OCI-LY7 (cell line): ENCODE measurements around the gene ADCY5. TPM values are rescaled to one million over a fixed set of nuclear protein-coding genes. Genes with fewer than 3 reads are reported as not detected.

ENCODE experiments used
- BruUV-seq: library from RNA; stranded (reverse); fragments of 400-500 nt; replicated peaks from 2 replicates; lab custom pipeline; 2021; lab: Mats Ljungman, UMichigan
- CTCF ChIA-PET: fragments of 300-600 bp; sonication (Branson Sonifier 250); formaldehyde crosslinking; loops from one replicate; lab custom pipeline; 2022; ENCODE audit warnings: antibody characterized with exemption; ENCODE audit not compliant: unreplicated experiment; lab: Charles Lee
- POLR2A ChIA-PET: fragments of 300-600 bp; sonication (Branson Sonifier 250); formaldehyde crosslinking; loops from one replicate; lab custom pipeline; 2022; ENCODE audit warnings: antibody characterized with exemption; lab: Charles Lee
- DNase-seq: peaks from one replicate; pipeline ENCODE4 v3.0.0-alpha.2; 2015; ENCODE audit warnings: low spot score
- H2AFZ ChIP-seq: fragments of 200-600 bp; sonication (generic), shearing (Covaris generic); 2 replicates; pipeline ENCODE4 v1.6.1; 2014; ENCODE audit warnings: mild to moderate bottlenecking, antibody characterized with exemption, low read length, moderate library complexity
- H3K27ac ChIP-seq: fragments of 200-600 bp; sonication (generic); 2 replicates; pipeline ENCODE4 v1.5.1; 2014; ENCODE audit warnings: mixed run types, low read depth, mild to moderate bottlenecking, moderate library complexity, low read length, inconsistent platforms; ENCODE audit not compliant: poor library complexity, severe bottlenecking
- H3K36me3 ChIP-seq: fragments of 200-600 bp; sonication (generic); 2 replicates; pipeline ENCODE4 v1.6.1; 2014; ENCODE audit warnings: mild to moderate bottlenecking, antibody characterized with exemption, low read length, moderate library complexity, mixed read lengths; ENCODE audit not compliant: insufficient read depth
- H3K4me1 ChIP-seq: fragments of 200-600 bp; sonication (generic); 2 replicates; pipeline ENCODE4 v1.5.1; 2014; ENCODE audit warnings: mild to moderate bottlenecking, low read length; ENCODE audit not compliant: insufficient read depth, poor library complexity, severe bottlenecking
- H3K4me2 ChIP-seq: fragments of 200-600 bp; sonication (generic); 2 replicates; pipeline ENCODE4 v1.6.1; 2014; ENCODE audit warnings: mild to moderate bottlenecking, low read length
- H3K4me3 ChIP-seq: fragments of 200-600 bp; sonication (generic); 2 replicates; pipeline ENCODE4 v1.5.1; 2014; ENCODE audit warnings: mild to moderate bottlenecking, low read depth, low read length; ENCODE audit not compliant: poor library complexity, severe bottlenecking
- H3K79me2 ChIP-seq: fragments of 200-600 bp; sonication (generic); 2 replicates; pipeline ENCODE4 v1.6.1; 2016; ENCODE audit warnings: low read depth, mild to moderate bottlenecking, low read length, moderate library complexity, mixed read lengths; ENCODE audit not compliant: insufficient read depth
- H3K9me2 ChIP-seq: fragments of 200-600 bp; sonication (generic); 2 replicates; pipeline ENCODE4 v1.6.1; 2016; ENCODE audit warnings: mild to moderate bottlenecking, low read length, mixed read lengths; ENCODE audit not compliant: insufficient read depth
- H3K9me3 ChIP-seq: fragments of 200-600 bp; sonication (generic); 2 replicates; pipeline ENCODE4 v1.6.1; 2014; ENCODE audit warnings: mild to moderate bottlenecking, mixed run types, low read length, mixed read lengths
- H4K20me1 ChIP-seq: fragments of 200-600 bp; sonication (generic); 2 replicates; pipeline ENCODE4 v1.6.1; 2014; ENCODE audit warnings: mild to moderate bottlenecking, antibody characterized with exemption, low read length, moderate library complexity, mixed read lengths; ENCODE audit not compliant: insufficient read depth
- CTCF ChIP-seq: fragments of 200-600 bp; sonication (generic); conservative IDR thresholded peaks from 2 replicates; pipeline ENCODE4 v1.5.1; 2014; ENCODE audit warnings: mild to moderate bottlenecking, antibody characterized with exemption, low read length, moderate library complexity, mixed read lengths
- EZH2phosphoT487 ChIP-seq: fragments of 200-600 bp; sonication (generic); IDR thresholded peaks from 2 replicates; pipeline ENCODE4 v1.6.1; 2018; ENCODE audit warnings: low read depth, borderline replicate concordance, mild to moderate bottlenecking, mixed run types, antibody characterized with exemption, low read length, moderate library complexity, mixed read lengths
- intact Hi-C: fragments of 100-400 bp; cut with micrococcal nuclease; formaldehyde crosslinking; loops from one replicate; pipeline ENCODE4 v1.10.0; 2022; ENCODE audit not compliant: unreplicated experiment
- total RNA-seq, 2 experiments: library from RNA; depleted of rRNA in 1 of 2; stranded (reverse); fragments of >200 nt in 1 of 2; shearing (Covaris generic) in 1 of 2; gene quantifications; 2 replicates each; pipeline ENCODE4 v1.2.3, GENCODE V29; 2014 to 2022

ADCY5 gene
- total RNA-seq, 2 experiments from 2014 or later: 0.03 to 0.63 TPM

GRCh38 chr3:123258359-123258758 is 190.5 kb downstream of the ADCY5 start:
- Histone ChIP-seq H4K20me1 (no peaks in the 10 kb centered on the region), H3K9me3 (no peaks in the 10 kb centered on the region), H3K79me2 (no peaks in the 10 kb centered on the region), H3K4me3 (no peak overlapping the region), H2AFZ (no peak overlapping the region), H3K36me3 (peaks cover 6% of the 10 kb centered on the region; the same call in 1 of the 2 replicates), H3K4me1 (peaks cover 7% of the 10 kb centered on the region), H3K27ac (no peak overlapping the region), H3K4me2 (no peak overlapping the region), H3K9me2 (no peaks in the 10 kb centered on the region)
- intact Hi-C loops: loop anchor here (5.0 kb wide), 2 partner anchors 231 to 316 kb away; partner anchors contain the start of gene SEMA5B
- ChIA-PET POLR2A (no interaction called here), CTCF (no interaction called here)
- TF ChIP-seq CTCF (no peak), EZH2phosphoT487 (no peak)
- BruUV-seq: no TSS peak
- DNase-seq: no peak

DNA sequence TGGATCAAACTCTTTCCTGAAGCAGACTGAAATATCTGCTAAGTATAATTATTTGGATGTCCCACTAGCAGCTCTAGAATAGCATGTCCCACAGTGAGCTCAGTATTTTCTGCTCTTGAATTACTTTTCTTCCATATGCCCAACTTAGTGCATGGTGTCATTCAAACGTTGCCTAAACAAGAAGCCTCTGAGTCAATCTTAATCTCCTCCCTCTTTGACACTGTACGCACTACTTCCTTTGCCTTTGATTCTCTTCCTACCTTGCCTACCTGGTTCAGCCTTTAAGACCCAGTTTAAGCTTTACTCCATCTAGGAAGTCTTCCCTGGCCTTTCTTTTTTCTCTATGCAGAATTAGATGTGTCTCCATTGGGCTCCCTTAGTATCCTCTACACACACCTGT is 192.6 kb downstream of the ADCY5 start:
- H3K4me1 ChIP-seq: no peaks in the 10 kb centered on the region
- POLR2A ChIA-PET: interaction anchor here (0.6 to 1.7 kb wide), 2 partner anchors 54 to 1339 kb away, joined by 4 to 9 read pairs; partner anchors contain the start of gene SEC22A
- H4K20me1 ChIP-seq: no peaks in the 10 kb centered on the region
- no peaks in the 10 kb centered on the region for H3K9me3 ChIP-seq
- no peaks in the 10 kb centered on the region; the same call in 1 of the 2 replicates for H3K36me3 ChIP-seq
- H3K4me2 ChIP-seq: no peak overlapping the region
- intact Hi-C loops: loop anchor here (5.0 kb wide), 2 partner anchors 229 to 314 kb away; partner anchors contain the start of gene SEMA5B
- H3K27ac ChIP-seq: no peak overlapping the region
- TF ChIP-seq EZH2phosphoT487 (no peak), CTCF (no peak)
- DNase-seq: no peak
- CTCF ChIA-PET: no interaction called here
- H2AFZ ChIP-seq: no peak overlapping the region
- no TSS peak for BruUV-seq
- H3K4me3 ChIP-seq: no peak overlapping the region
- H3K9me2 ChIP-seq: no peaks in the 10 kb centered on the region
- no peaks in the 10 kb centered on the region for H3K79me2 ChIP-seq

DNA sequence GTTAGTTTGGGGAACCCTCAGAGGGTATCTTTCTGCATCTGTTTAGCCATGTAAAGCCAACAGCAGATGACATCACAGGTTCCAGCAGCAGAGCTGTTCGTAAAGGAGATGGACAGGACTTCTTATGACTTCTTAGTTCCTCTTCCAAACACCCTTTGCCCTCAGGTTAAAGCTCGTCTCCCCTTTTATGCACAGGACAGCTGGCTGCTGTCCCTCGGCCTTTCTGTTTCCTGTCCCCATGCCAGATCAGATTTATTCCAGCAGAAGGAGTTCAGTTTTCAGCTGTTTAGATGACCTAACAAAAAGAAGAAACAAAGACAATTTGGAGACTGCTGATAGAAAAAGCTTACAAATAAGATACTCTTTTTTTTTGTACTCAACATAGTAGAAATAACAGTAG is 202.0 kb downstream of the ADCY5 start:
- no peak overlapping the region for H3K4me3 ChIP-seq
- no peak overlapping the region for H3K4me2 ChIP-seq
- CTCF ChIA-PET: interaction anchor here (0.5 to 0.6 kb wide), 2 partner anchors 187 to 688 kb away, joined by 3 read pairs; no protein-coding TSS in a partner anchor
- H3K4me1 ChIP-seq: no peaks in the 10 kb centered on the region
- BruUV-seq: no TSS peak
- H3K36me3 ChIP-seq: peaks cover 43% of the 10 kb centered on the region
- no peak for DNase-seq
- H4K20me1 ChIP-seq: no peaks in the 10 kb centered on the region
- no peak overlapping the region for H3K27ac ChIP-seq
- no peaks in the 10 kb centered on the region for H3K9me2 ChIP-seq
- H2AFZ ChIP-seq: no peak overlapping the region
- POLR2A ChIA-PET: interaction anchor here (0.9 to 1.5 kb wide), 4 partner anchors 10 to 260 kb away, joined by 3 to 5 read pairs (median 4); no protein-coding TSS in a partner anchor
- H3K9me3 ChIP-seq: no peaks in the 10 kb centered on the region
- intact Hi-C loops: no loop called here
- no peaks in the 10 kb centered on the region for H3K79me2 ChIP-seq
- TF ChIP-seq CTCF (no peak), EZH2phosphoT487 (no peak)
